ENCODE data around the gene TAS1R3.

DNA sequence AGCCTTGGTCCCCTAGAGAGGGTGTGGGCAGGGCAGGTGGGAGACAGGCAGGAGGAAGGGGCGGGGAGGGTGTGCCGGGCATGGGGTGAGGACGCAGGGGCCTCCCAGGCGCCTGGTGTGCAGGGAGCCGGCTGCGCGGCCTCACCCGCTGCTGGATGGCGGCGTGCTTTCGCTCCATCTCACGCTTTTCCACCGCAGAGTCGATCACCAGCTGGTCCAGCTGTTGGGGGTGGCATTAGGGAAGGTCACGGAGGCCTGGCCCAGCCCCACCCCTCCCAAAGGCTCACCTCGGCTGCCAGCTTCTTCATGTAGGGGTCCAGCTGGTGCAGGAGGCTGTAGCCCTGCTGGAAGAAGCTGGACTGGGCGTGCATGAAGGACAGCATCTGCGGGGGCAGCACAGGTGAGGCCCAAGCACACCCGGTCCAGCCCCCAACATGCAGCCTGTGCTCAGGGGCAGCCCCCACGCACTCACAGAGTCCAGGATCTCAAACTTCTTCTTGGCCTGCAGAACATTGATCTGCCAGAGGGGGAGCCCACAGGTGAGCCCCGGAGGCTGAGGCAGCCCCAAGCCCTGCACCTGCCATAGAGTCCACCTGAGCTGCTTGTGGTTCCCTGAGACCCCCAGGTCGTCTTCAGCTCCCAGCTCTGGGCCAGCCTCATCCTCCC is 31.3 kb upstream of the TAS1R3 start:
- TF ChIP-seq, protein P1, sequence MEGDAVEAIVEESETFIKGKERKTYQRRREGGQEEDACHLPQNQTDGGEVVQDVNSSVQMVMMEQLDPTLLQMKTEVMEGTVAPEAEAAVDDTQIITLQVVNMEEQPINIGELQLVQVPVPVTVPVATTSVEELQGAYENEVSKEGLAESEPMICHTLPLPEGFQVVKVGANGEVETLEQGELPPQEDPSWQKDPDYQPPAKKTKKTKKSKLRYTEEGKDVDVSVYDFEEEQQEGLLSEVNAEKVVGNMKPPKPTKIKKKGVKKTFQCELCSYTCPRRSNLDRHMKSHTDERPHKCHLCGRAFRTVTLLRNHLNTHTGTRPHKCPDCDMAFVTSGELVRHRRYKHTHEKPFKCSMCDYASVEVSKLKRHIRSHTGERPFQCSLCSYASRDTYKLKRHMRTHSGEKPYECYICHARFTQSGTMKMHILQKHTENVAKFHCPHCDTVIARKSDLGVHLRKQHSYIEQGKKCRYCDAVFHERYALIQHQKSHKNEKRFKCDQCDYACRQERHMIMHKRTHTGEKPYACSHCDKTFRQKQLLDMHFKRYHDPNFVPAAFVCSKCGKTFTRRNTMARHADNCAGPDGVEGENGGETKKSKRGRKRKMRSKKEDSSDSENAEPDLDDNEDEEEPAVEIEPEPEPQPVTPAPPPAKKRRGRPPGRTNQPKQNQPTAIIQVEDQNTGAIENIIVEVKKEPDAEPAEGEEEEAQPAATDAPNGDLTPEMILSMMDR (IDR thresholded peaks at IDR 0.05; ENCODE audit: insufficient read depth, low read length, poor library complexity, severe bottlenecking): peak; percentile 34
- TF ChIP-seq EZH2phosphoT487 (conservative IDR thresholded peaks at IDR 0.05; ENCODE audit: low read length): no peak

All from SU-DHL-6 (cell line).